ENCODE measurements around the gene SLC6A8.

DNA sequence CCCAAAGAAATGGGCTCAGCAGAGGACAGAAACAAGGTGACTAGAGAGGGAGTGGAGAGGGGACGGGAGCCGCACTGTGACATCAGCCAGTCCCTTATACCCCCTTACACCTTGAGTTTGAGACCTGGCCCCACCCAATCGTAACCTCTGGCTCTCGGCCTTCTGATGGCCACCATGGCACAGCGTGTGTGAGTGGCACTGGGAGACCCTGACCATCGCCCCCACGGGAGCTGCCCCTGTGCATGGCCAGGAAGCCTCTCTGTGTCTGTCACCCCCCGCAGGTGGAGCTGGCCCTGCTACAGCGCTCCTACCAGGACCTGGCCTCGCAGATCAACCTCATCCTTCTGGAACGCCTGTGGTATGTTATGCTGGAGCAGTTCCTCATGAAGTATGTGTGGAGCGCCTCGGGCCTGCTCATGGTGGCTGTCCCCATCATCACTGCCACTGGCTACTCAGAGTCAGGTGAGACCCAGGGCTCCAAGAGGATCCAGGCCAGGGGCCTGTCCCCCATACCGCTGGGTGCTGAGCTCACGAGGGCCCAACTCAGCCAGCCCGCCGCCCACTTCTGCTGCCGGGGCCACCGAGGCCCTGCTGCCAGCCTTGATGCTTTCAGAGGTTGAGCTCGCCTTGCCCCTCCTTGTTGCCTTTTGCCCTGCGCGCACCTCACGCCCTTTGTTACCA is 41.4 kb downstream of the SLC6A8 start:
- TF ChIP-seq, protein P1, sequence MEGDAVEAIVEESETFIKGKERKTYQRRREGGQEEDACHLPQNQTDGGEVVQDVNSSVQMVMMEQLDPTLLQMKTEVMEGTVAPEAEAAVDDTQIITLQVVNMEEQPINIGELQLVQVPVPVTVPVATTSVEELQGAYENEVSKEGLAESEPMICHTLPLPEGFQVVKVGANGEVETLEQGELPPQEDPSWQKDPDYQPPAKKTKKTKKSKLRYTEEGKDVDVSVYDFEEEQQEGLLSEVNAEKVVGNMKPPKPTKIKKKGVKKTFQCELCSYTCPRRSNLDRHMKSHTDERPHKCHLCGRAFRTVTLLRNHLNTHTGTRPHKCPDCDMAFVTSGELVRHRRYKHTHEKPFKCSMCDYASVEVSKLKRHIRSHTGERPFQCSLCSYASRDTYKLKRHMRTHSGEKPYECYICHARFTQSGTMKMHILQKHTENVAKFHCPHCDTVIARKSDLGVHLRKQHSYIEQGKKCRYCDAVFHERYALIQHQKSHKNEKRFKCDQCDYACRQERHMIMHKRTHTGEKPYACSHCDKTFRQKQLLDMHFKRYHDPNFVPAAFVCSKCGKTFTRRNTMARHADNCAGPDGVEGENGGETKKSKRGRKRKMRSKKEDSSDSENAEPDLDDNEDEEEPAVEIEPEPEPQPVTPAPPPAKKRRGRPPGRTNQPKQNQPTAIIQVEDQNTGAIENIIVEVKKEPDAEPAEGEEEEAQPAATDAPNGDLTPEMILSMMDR (conservative IDR thresholded peaks at IDR 0.05; ENCODE audit: low read depth, low read length): no peak
- TF ChIP-seq EZH2 (IDR thresholded peaks at IDR 0.05; ENCODE audit: borderline replicate concordance, low read depth, low read length, poor library complexity, severe bottlenecking): no peak

Measured in A673 (cell line).